Kidney glomerular epithelial cell (primary cell): ENCODE measurements around the gene DCLK2.

ENCODE experiments used
- DNase-seq: peaks from one replicate; lab custom pipeline; 2025; lab: John Stamatoyannopoulos, UW

Gene DCLK2

GRCh38 chr4:150211016-150211415, 132.8 kb downstream of the DCLK2 start:
- DNase-seq: no peak

GRCh38 chr4:150211799-150212445, 133.7 kb downstream of the DCLK2 start:
- DNase-seq: no peak

GRCh38 chr4:150212485-150212884, 134.2 kb downstream of the DCLK2 start:
- no peak for DNase-seq

GRCh38 chr4:150212927-150213326, 134.7 kb downstream of the DCLK2 start:
- DNase-seq: peak; percentile 12

GRCh38 chr4:150215601-150216000, 137.4 kb downstream of the DCLK2 start:
- no peak for DNase-seq

GRCh38 chr4:150216726-150217125, 138.5 kb downstream of the DCLK2 start:
- DNase-seq: no peak

- DNase-seq: peak; percentile 73
Measured at GRCh38 chr4:150217192-150217591, 138.9 kb downstream of the DCLK2 start.

- DNase-seq: no peak
Measured at GRCh38 chr4:150217808-150218207, 139.6 kb downstream of the DCLK2 start.

GRCh38 chr4:150218447-150218846, 140.2 kb downstream of the DCLK2 start:
- DNase-seq: no peak

GRCh38 chr4:150219841-150220240, 141.6 kb downstream of the DCLK2 start:
- DNase-seq: no peak

GRCh38 chr4:150224896-150225591, 146.8 kb downstream of the DCLK2 start:
- DNase-seq: peak; percentile 54

GRCh38 chr4:150229520-150229919, 151.3 kb downstream of the DCLK2 start:
- DNase-seq: no peak

GRCh38 chr4:150230561-150230960, 152.3 kb downstream of the DCLK2 start:
- no peak for DNase-seq

GRCh38 chr4:150231107-150231770, 153.0 kb downstream of the DCLK2 start:
- no peak for DNase-seq

GRCh38 chr4:150232029-150232428, 153.8 kb downstream of the DCLK2 start:
- DNase-seq: no peak

GRCh38 chr4:150234246-150234645, 156.0 kb downstream of the DCLK2 start:
- no peak for DNase-seq

- no peak for DNase-seq
Measured at GRCh38 chr4:150235317-150235716, 157.1 kb downstream of the DCLK2 start.

- DNase-seq: no peak
Measured at GRCh38 chr4:150235808-150236271, 157.6 kb downstream of the DCLK2 start.

- DNase-seq: peak; percentile 72
Measured at GRCh38 chr4:150236626-150237025, 158.4 kb downstream of the DCLK2 start.

GRCh38 chr4:150237110-150237872, 159.0 kb downstream of the DCLK2 start:
- DNase-seq: peak; percentile 93

- DNase-seq: no peak
Measured at GRCh38 chr4:150238591-150238990, 160.3 kb downstream of the DCLK2 start.

GRCh38 chr4:150240011-150240410, 161.8 kb downstream of the DCLK2 start:
- DNase-seq: no peak
